ENCODE measurements around the gene ASAH2. TPM values are rescaled to one million over a fixed set of nuclear protein-coding genes. Genes with fewer than 3 reads are reported as not detected.
"Not testable (repeated sequence)": the region's sequence is repeated elsewhere in the genome, so short reads cannot be mapped to it uniquely, and the experiment has no call there.

Gene ASAH2
- polyA plus RNA-seq, 1 donor from 2014 or later = 4.3 TPM

DNA sequence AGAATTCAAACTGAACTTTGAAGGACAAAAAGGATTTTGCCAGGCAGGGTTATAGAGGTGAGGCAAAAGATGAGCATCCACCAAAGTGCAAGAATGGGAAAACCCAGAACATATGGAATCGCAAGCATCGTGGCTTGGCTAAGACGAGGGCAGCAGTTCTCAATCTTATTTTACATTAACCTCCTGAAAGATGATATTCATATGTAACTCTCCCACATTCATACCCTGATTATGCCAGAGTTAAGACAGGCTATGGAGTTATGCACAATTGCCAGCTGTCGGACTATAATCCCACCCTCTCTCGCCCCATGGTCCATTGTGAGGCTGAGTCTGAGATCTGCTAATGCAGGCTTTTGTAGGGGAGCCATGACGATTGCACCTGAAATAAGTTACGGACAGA is 21.2 kb upstream of the ASAH2 start:
- no peaks in the 10 kb centered on the region for H4K20me1 ChIP-seq (ENCODE audit: insufficient read depth)
- H3K4me3 ChIP-seq (ENCODE audit: low read length) = no peak overlapping the region

DNA sequence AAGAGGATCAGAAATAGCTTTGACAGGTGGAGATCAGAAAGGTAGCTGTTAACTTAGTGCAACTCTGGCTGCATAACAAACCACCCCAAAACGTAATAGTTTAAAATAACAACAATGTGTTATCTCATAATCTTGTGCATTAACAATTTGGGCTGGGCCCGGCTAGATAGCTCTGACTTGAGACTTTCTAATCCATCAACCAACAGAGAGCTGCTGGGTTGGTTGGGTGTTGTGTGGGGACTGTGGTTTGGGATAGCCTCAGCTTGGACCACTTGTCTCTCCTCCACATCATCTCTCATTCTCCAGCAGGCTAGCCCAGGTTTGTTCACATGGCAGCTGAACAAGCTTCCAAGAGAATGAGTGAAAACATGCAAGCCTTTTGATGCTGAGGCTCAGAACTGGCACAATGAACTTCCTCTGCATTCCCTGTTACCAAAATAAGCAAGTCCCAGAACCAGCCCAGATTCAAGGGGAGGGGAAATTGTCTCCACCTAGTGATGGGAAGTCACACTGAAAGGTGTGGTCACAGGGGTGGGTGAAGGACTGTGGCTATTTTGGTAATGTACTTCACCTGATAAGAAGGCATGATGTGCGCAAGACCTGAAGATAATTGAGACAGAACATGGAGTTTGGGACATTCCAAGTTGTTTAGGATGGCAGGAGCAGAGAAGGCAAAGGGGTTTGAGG is 20.4 kb upstream of the ASAH2 start:
- TF ChIP-seq MXI1 (conservative IDR thresholded peaks at IDR 0.05; ENCODE audit: poor library complexity, severe bottlenecking) = no peak
- TF ChIP-seq, protein P1, sequence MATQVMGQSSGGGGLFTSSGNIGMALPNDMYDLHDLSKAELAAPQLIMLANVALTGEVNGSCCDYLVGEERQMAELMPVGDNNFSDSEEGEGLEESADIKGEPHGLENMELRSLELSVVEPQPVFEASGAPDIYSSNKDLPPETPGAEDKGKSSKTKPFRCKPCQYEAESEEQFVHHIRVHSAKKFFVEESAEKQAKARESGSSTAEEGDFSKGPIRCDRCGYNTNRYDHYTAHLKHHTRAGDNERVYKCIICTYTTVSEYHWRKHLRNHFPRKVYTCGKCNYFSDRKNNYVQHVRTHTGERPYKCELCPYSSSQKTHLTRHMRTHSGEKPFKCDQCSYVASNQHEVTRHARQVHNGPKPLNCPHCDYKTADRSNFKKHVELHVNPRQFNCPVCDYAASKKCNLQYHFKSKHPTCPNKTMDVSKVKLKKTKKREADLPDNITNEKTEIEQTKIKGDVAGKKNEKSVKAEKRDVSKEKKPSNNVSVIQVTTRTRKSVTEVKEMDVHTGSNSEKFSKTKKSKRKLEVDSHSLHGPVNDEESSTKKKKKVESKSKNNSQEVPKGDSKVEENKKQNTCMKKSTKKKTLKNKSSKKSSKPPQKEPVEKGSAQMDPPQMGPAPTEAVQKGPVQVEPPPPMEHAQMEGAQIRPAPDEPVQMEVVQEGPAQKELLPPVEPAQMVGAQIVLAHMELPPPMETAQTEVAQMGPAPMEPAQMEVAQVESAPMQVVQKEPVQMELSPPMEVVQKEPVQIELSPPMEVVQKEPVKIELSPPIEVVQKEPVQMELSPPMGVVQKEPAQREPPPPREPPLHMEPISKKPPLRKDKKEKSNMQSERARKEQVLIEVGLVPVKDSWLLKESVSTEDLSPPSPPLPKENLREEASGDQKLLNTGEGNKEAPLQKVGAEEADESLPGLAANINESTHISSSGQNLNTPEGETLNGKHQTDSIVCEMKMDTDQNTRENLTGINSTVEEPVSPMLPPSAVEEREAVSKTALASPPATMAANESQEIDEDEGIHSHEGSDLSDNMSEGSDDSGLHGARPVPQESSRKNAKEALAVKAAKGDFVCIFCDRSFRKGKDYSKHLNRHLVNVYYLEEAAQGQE (IDR thresholded peaks at IDR 0.05; ENCODE audit: borderline replicate concordance) = no peak
- no peak for TF ChIP-seq TAF1 (IDR thresholded peaks at IDR 0.05; ENCODE audit: low read depth)
- TF ChIP-seq, protein P2, sequence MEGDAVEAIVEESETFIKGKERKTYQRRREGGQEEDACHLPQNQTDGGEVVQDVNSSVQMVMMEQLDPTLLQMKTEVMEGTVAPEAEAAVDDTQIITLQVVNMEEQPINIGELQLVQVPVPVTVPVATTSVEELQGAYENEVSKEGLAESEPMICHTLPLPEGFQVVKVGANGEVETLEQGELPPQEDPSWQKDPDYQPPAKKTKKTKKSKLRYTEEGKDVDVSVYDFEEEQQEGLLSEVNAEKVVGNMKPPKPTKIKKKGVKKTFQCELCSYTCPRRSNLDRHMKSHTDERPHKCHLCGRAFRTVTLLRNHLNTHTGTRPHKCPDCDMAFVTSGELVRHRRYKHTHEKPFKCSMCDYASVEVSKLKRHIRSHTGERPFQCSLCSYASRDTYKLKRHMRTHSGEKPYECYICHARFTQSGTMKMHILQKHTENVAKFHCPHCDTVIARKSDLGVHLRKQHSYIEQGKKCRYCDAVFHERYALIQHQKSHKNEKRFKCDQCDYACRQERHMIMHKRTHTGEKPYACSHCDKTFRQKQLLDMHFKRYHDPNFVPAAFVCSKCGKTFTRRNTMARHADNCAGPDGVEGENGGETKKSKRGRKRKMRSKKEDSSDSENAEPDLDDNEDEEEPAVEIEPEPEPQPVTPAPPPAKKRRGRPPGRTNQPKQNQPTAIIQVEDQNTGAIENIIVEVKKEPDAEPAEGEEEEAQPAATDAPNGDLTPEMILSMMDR (IDR thresholded peaks at IDR 0.05; ENCODE audit: poor library complexity, severe bottlenecking) = no peak
- TF ChIP-seq EP300 (conservative IDR thresholded peaks at IDR 0.05; ENCODE audit: poor library complexity, severe bottlenecking) = no peak
- no peak for TF ChIP-seq RAD21 (conservative IDR thresholded peaks at IDR 0.05)
- no peak for TF ChIP-seq EZH2 (IDR thresholded peaks at IDR 0.05; ENCODE audit: borderline replicate concordance, insufficient read depth, low read length, poor library complexity, severe bottlenecking)
- Histone ChIP-seq H4K20me1 (ENCODE audit: insufficient read depth) (no peaks in the 10 kb centered on the region), H2AFZ (ENCODE audit: low read depth, low read length) (no peak overlapping the region), H3K9me3 (ENCODE audit: low read length) (no peaks in the 10 kb centered on the region), H3K4me3 (ENCODE audit: low read length) (no peak overlapping the region), H3K79me2 (replicated peaks; ENCODE audit: insufficient read depth, low read length) (no peaks in the 10 kb centered on the region), H3K36me3 (ENCODE audit: insufficient read depth, low read length) (no peaks in the 10 kb centered on the region), H3K27me3 (ENCODE audit: insufficient read depth, low read depth, low read length) (no peaks in the 10 kb centered on the region), H3K9me2 (ENCODE audit: insufficient read depth, low read length) (no peaks in the 10 kb centered on the region), H3K9ac (ENCODE audit: low read length) (no peak overlapping the region), H3F3A (ENCODE audit: insufficient read depth, low read length, poor library complexity, severe bottlenecking) (no peaks in the 10 kb centered on the region), H3K4me2 (ENCODE audit: low read length) (no peak overlapping the region), H3K27ac (ENCODE audit: low read length) (no peak overlapping the region)

More for the DNA sequence above, 21.2 kb upstream of the ASAH2 start:
- Histone ChIP-seq H3F3A (ENCODE audit: insufficient read depth, low read length, poor library complexity, severe bottlenecking) (no peaks in the 10 kb centered on the region), H3K27me3 (ENCODE audit: insufficient read depth, low read depth, low read length) (no peaks in the 10 kb centered on the region), H3K4me2 (ENCODE audit: low read length) (no peak overlapping the region), H3K36me3 (ENCODE audit: insufficient read depth, low read length) (no peaks in the 10 kb centered on the region), H3K79me2 (replicated peaks; ENCODE audit: insufficient read depth, low read length) (no peaks in the 10 kb centered on the region), H3K9ac (ENCODE audit: low read length) (no peak overlapping the region), H2AFZ (ENCODE audit: low read depth, low read length) (no peak overlapping the region), H3K9me3 (ENCODE audit: low read length) (no peaks in the 10 kb centered on the region), H3K27ac (ENCODE audit: low read length) (no peak overlapping the region), H3K9me2 (ENCODE audit: insufficient read depth, low read length) (no peaks in the 10 kb centered on the region)
- TF ChIP-seq TAF1 (IDR thresholded peaks at IDR 0.05; ENCODE audit: low read depth) (no peak), POLR2AphosphoS5 (IDR thresholded peaks at IDR 0.05) (no peak), SMC3 (conservative IDR thresholded peaks at IDR 0.05; ENCODE audit: poor library complexity) (no peak), MXI1 (conservative IDR thresholded peaks at IDR 0.05; ENCODE audit: poor library complexity, severe bottlenecking) (no peak), EZH2 (IDR thresholded peaks at IDR 0.05; ENCODE audit: borderline replicate concordance, insufficient read depth, low read length, poor library complexity, severe bottlenecking) (no peak), RAD21 (conservative IDR thresholded peaks at IDR 0.05) (no peak), EP300 (conservative IDR thresholded peaks at IDR 0.05; ENCODE audit: poor library complexity, severe bottlenecking) (no peak)
- TF ChIP-seq, protein P1 (IDR thresholded peaks at IDR 0.05; ENCODE audit: borderline replicate concordance) = no peak
- TF ChIP-seq, protein P2 (IDR thresholded peaks at IDR 0.05; ENCODE audit: poor library complexity, severe bottlenecking) = no peak

DNA sequence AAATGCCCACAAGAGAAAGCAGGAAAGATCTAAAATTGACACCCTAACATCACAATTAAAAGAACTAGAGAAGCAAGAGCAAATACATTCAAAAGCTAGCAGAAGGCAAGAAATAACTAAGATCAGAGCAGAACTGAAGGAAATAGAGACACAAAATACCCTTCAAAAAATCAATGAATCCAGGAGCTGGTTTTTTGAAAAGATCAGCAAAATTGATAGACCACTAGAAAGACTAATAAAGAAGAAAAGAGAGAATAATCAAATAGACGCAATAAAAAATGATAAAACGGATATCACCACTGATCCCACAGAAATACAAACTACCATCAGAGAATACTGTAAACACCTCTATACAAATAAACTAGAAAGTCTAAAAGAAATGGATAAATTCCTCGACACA is 16.6 kb upstream of the ASAH2 start:
- not testable (repeated sequence) for H3K9me2 ChIP-seq (ENCODE audit: insufficient read depth, low read length); H4K20me1 ChIP-seq (ENCODE audit: insufficient read depth); H3K4me2 ChIP-seq (ENCODE audit: low read length); H3F3A ChIP-seq (ENCODE audit: insufficient read depth, low read length, poor library complexity, severe bottlenecking); H3K36me3 ChIP-seq (ENCODE audit: insufficient read depth, low read length); H2AFZ ChIP-seq (ENCODE audit: low read depth, low read length); H3K27ac ChIP-seq (ENCODE audit: low read length); H3K27me3 ChIP-seq (ENCODE audit: insufficient read depth, low read depth, low read length); H3K9ac ChIP-seq (ENCODE audit: low read length); H3K4me3 ChIP-seq (ENCODE audit: low read length); H3K79me2 ChIP-seq (replicated peaks; ENCODE audit: insufficient read depth, low read length); H3K9me3 ChIP-seq (ENCODE audit: low read length)

Data from neural cell (in vitro differentiated cells).